IPS DF 6.9 (cell line): Measurements from ENCODE around the gene DISC1.
"Not testable (repeated sequence)": the region's sequence is repeated elsewhere in the genome, so short reads cannot be mapped to it uniquely, and the experiment has no call there.

Source experiments
- DNase-seq: peaks from one replicate; pipeline ENCODE4 v3.0.0-alpha.2; 2013; ENCODE audit warnings: low read depth, low spot score
- H3K27ac ChIP-seq: one replicate; pipeline ENCODE4 v1.5.1; 2013; ENCODE audit warnings: low read length, control low read depth
- H3K27me3 ChIP-seq: 2 replicates; pipeline ENCODE4 v1.6.1; 2013; ENCODE audit warnings: mild to moderate bottlenecking, low read length; ENCODE audit not compliant: control insufficient read depth, insufficient read depth
- H3K36me3 ChIP-seq: 2 replicates; pipeline ENCODE4 v1.6.1; 2013; ENCODE audit warnings: low read length; ENCODE audit not compliant: control insufficient read depth, insufficient read depth
- H3K4me1 ChIP-seq: 2 replicates; pipeline ENCODE4 v1.6.1; 2013; ENCODE audit warnings: low read length; ENCODE audit not compliant: control insufficient read depth, insufficient read depth
- H3K4me3 ChIP-seq: 2 replicates; pipeline ENCODE4 v1.5.1; 2013; ENCODE audit warnings: mild to moderate bottlenecking, low read length
- H3K9me3 ChIP-seq: 2 replicates; pipeline ENCODE4 v1.6.1; 2013; ENCODE audit warnings: low read length, inconsistent platforms; ENCODE audit not compliant: control insufficient read depth, insufficient read depth
- WGBS: extraction: QIAGEN DNeasy Blood & Tissue Kit; methylation state at CpG from one replicate; pipeline ENCODE4 v1.1.7; 2013; ENCODE audit warnings: mixed read lengths, missing lambda C conversion rate; ENCODE audit not compliant: insufficient read length, insufficient coverage; 5-methylcytosine and 5-hydroxymethylcytosine counted together

DISC1 gene

GRCh38 chr1:231636922-231637321 is 10.3 kb downstream of the DISC1 start:
- H3K36me3 ChIP-seq, DNase-seq, H3K9me3 ChIP-seq, H3K27me3 ChIP-seq, H3K27ac ChIP-seq, H3K4me1 ChIP-seq, H3K4me3 ChIP-seq: not testable (repeated sequence)
- WGBS, result no CpG with 5 or more reads among the region's 2 CpGs

GRCh38 chr1:231638647-231639046 is 12.1 kb downstream of the DISC1 start:
- no peak for DNase-seq
- H3K27me3 ChIP-seq, result no peaks in the 10 kb centered on the region
- WGBS, result no CpG with 5 or more reads among the region's 1 CpG

GRCh38 chr1:231639819-231640218 is 13.2 kb downstream of the DISC1 start:
- no peaks in the 10 kb centered on the region for H3K36me3 ChIP-seq
- DNase-seq, result no peak
- no peaks in the 10 kb centered on the region for H3K4me1 ChIP-seq
- no CpG with 5 or more reads among the region's 1 CpG for WGBS
- H3K27ac ChIP-seq, result no peak overlapping the region
- H3K9me3 ChIP-seq, result no peaks in the 10 kb centered on the region
- H3K4me3 ChIP-seq, result no peak overlapping the region
- H3K27me3 ChIP-seq, result no peaks in the 10 kb centered on the region

More at GRCh38 chr1:231638647-231639046, 12.1 kb downstream of the DISC1 start:
- Histone ChIP-seq H3K36me3 (no peaks in the 10 kb centered on the region), H3K4me1 (no peaks in the 10 kb centered on the region), H3K27ac (no peak overlapping the region), H3K4me3 (no peak overlapping the region), H3K9me3 (no peaks in the 10 kb centered on the region)

- not testable (repeated sequence) for DNase-seq, H3K9me3 ChIP-seq, H3K4me3 ChIP-seq, H3K4me1 ChIP-seq, H3K36me3 ChIP-seq, H3K27me3 ChIP-seq, H3K27ac ChIP-seq
- WGBS, result no CpG with 5 or more reads among the region's 9 CpGs
These were observed 14.9 kb downstream of the DISC1 start for GRCh38 chr1:231641444-231641843.

- H3K27ac ChIP-seq, H3K27me3 ChIP-seq, H3K4me3 ChIP-seq, H3K36me3 ChIP-seq, DNase-seq, H3K9me3 ChIP-seq, H3K4me1 ChIP-seq: not testable (repeated sequence)
- no CpG with 5 or more reads among the region's 36 CpGs for WGBS
These were observed 15.5 kb downstream of the DISC1 start for GRCh38 chr1:231642061-231642460.

- no CpG with 5 or more reads among the region's 2 CpGs for WGBS
- Histone ChIP-seq H3K27ac (no peak overlapping the region), H3K9me3 (no peaks in the 10 kb centered on the region), H3K4me3 (no peak overlapping the region), H3K4me1 (no peaks in the 10 kb centered on the region), H3K36me3 (no peaks in the 10 kb centered on the region), H3K27me3 (no peaks in the 10 kb centered on the region)
- no peak for DNase-seq
These were observed 16.0 kb downstream of the DISC1 start for GRCh38 chr1:231642618-231643017.

GRCh38 chr1:231643071-231643934 is 16.7 kb downstream of the DISC1 start:
- Histone ChIP-seq H3K4me3 (no peak overlapping the region), H3K4me1 (no peaks in the 10 kb centered on the region), H3K36me3 (no peaks in the 10 kb centered on the region), H3K27ac (no peak overlapping the region), H3K27me3 (no peaks in the 10 kb centered on the region), H3K9me3 (no peaks in the 10 kb centered on the region)
- WGBS, result no CpG with 5 or more reads among the region's 13 CpGs
- no peak for DNase-seq

GRCh38 chr1:231643935-231644237 is 17.3 kb downstream of the DISC1 start:
- Histone ChIP-seq H3K4me3 (no peak overlapping the region), H3K4me1 (no peaks in the 10 kb centered on the region), H3K9me3 (no peaks in the 10 kb centered on the region), H3K27ac (no peak overlapping the region), H3K36me3 (no peaks in the 10 kb centered on the region), H3K27me3 (no peaks in the 10 kb centered on the region)
- DNase-seq, result no peak

GRCh38 chr1:231645634-231646033 is 19.0 kb downstream of the DISC1 start:
- WGBS, result no CpG with 5 or more reads among the region's 6 CpGs
- not testable (repeated sequence) for H3K27ac ChIP-seq, H3K9me3 ChIP-seq

GRCh38 chr1:231646165-231646564 is 19.6 kb downstream of the DISC1 start:
- H3K9me3 ChIP-seq, H3K4me3 ChIP-seq, H3K4me1 ChIP-seq, DNase-seq, H3K27me3 ChIP-seq, H3K36me3 ChIP-seq, H3K27ac ChIP-seq: not testable (repeated sequence)
- WGBS, result no CpG with 5 or more reads among the region's 4 CpGs

More at GRCh38 chr1:231645634-231646033, 19.0 kb downstream of the DISC1 start:
- not testable (repeated sequence) for H3K36me3 ChIP-seq, H3K4me1 ChIP-seq, H3K27me3 ChIP-seq, H3K4me3 ChIP-seq, DNase-seq

GRCh38 chr1:231651621-231652260 is 25.2 kb downstream of the DISC1 start:
- H3K27ac ChIP-seq, DNase-seq, H3K36me3 ChIP-seq, H3K9me3 ChIP-seq, H3K27me3 ChIP-seq, H3K4me1 ChIP-seq, H3K4me3 ChIP-seq: not testable (repeated sequence)
- no CpG with 5 or more reads among the region's 10 CpGs for WGBS
